Activated CD4-positive, alpha-beta T cell treated with anti-CD3 and anti-CD28 coated beads for 36 hours (primary cell): ENCODE measurements around the gene NOTCH3. TPM values are rescaled to one million over a fixed set of nuclear protein-coding genes. Genes with fewer than 3 reads are reported as not detected.

Experiments used
- ATAC-seq: fragments of 200-7000 bp; cut with Tn5 transposase; one replicate; pipeline ENCODE4 v1.10.0; 2021; ENCODE audit warnings: mild to moderate bottlenecking, moderate library complexity
- CTCF ChIA-PET: fragments of 350-600 bp; sonication (Branson Sonifier 250); formaldehyde crosslinking; loops from one replicate; lab custom pipeline; 2021; ENCODE audit warnings: antibody characterized with exemption; lab: Charles Lee
- POLR2A ChIA-PET: fragments of 350-600 bp; sonication (Branson Sonifier 250); formaldehyde crosslinking; loops from one replicate; lab custom pipeline; 2021; ENCODE audit warnings: antibody characterized with exemption, inconsistent platforms; lab: Charles Lee
- DNase-seq: peaks from one replicate; pipeline ENCODE4 v3.0.0-alpha.2; 2020
- H3K27ac Mint-ChIP-seq: one replicate; pipeline ENCODE4 v1.8.0; 2021; ENCODE audit warnings: mixed read lengths
- H3K27me3 Mint-ChIP-seq: one replicate; pipeline ENCODE4 v1.8.0; 2021; ENCODE audit warnings: mixed read lengths
- H3K36me3 Mint-ChIP-seq: one replicate; pipeline ENCODE4 v1.8.0; 2021; ENCODE audit warnings: low read depth, mixed read lengths
- H3K4me1 Mint-ChIP-seq: one replicate; pipeline ENCODE4 v1.8.0; 2021; ENCODE audit warnings: mixed read lengths
- H3K4me3 Mint-ChIP-seq: one replicate; pipeline ENCODE4 v1.8.0; 2021; ENCODE audit warnings: mild to moderate bottlenecking, moderate library complexity, mixed read lengths
- H3K9me3 Mint-ChIP-seq: one replicate; pipeline ENCODE4 v1.8.0; 2021; ENCODE audit warnings: low read depth, mixed read lengths
- intact Hi-C, 2 experiments: fragments of 100-400 bp; cut with DNase I in 1 of 2; cut with micrococcal nuclease in 1 of 2; formaldehyde crosslinking; loops; one replicate each; pipeline versions ENCODE4 v1.14.2 to v1.15.1; 2022 to 2024; cut with DNase I, micrococcal nuclease
- total RNA-seq, 2 experiments: library from RNA; stranded (reverse); gene quantifications; one replicate each; pipeline ENCODE4 v1.2.3, GENCODE V29; 2021

Gene NOTCH3
- total RNA-seq, 2 experiments from 2014 or later: 0.02 to 0.25 TPM

DNA sequence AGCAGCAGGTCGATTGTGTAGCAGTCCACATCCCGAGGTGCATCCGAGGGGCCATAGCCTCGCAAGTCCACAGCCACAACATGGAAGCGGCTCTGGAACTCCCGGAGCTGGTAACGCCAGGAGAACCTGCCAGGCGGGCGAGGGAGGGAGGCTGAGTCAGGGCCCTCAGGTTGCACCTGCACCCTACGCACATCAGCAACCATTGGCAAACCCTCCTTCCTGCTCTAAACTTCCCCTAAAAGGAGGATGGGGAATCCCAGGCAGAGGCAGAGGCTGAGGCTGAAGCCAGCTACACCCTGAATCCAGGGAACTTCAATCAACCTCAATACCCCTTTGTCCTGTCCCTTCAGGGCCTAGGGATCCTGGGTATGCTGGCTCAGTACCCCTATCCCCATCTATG is 30.5 kb upstream of the NOTCH3 start:
- CTCF ChIA-PET: interaction anchor here (0.6 to 0.7 kb wide), 2 partner anchors 70 to 92 kb away, joined by 3 read pairs; no protein-coding TSS in a partner anchor
- POLR2A ChIA-PET: no interaction called here
- Mint-ChIP-seq H3K27me3 (peaks cover 22% of the 10 kb centered on the region), H3K4me1 (peaks cover 11% of the 10 kb centered on the region), H3K27ac (no peak overlapping the region), H3K4me3 (no peak overlapping the region), H3K9me3 (no peaks in the 10 kb centered on the region), H3K36me3 (peaks cover 18% of the 10 kb centered on the region)
- DNase-seq (no peak), ATAC-seq (no peak)
- intact Hi-C loops: loop anchor here in 1 of 2 experiments (5.0 kb wide), 1 partner anchor 54 kb away; no protein-coding TSS in a partner anchor

DNA sequence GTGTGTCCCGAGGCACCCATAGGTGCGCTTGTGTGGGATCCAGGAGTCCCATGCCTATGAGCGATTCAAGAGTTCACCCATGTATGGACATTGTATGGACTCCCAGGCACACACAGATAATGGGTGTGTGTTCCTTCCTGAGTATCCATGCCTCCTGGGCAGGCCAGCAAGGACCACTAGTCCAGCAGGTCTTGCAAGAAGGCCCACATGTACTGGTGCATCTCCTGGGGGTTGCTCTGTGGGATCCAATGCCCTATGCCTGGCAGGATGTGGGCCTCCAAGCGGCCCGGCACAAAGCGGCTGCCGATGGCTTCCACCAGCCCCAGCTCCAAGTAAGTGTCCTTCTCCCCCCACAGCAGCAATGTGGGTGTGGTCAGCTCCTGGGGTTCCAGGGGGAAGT is 26.5 kb upstream of the NOTCH3 start:
- H3K4me3 Mint-ChIP-seq: no peak overlapping the region
- intact Hi-C loops: no loop called here
- CTCF ChIA-PET: no interaction called here
- peaks cover 17% of the 10 kb centered on the region for H3K4me1 Mint-ChIP-seq
- no peak for DNase-seq
- no peaks in the 10 kb centered on the region for H3K9me3 Mint-ChIP-seq
- POLR2A ChIA-PET: no interaction called here
- no peak for ATAC-seq
- peaks cover 1% of the 10 kb centered on the region for H3K36me3 Mint-ChIP-seq
- peaks cover 28% of the 10 kb centered on the region for H3K27me3 Mint-ChIP-seq
- no peak overlapping the region for H3K27ac Mint-ChIP-seq

DNA sequence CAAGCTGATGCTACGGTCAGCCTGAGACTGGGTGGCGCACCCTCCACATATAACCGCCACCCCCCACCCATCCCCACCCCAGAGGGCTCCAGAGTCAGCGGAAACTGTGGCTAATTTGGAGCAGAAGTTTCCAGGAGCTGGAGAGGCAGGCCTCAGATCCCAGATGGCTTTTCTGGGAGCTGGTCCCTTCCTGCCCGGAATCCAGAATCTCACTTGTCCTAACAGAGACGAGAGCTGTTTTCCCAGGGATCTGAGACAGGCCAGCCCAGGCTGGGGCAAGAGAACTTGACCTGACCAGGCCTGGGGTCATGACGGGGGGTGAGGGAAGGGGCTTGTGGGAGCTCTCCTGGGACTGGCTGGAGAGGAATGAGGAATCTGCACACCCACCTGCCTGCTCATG is 25.0 kb upstream of the NOTCH3 start:
- Mint-ChIP-seq H3K9me3 (no peaks in the 10 kb centered on the region), H3K4me1 (peaks cover 15% of the 10 kb centered on the region), H3K27ac (no peak overlapping the region), H3K4me3 (no peak overlapping the region), H3K27me3 (peaks cover 19% of the 10 kb centered on the region), H3K36me3 (no peaks in the 10 kb centered on the region)
- intact Hi-C loops: no loop called here
- ChIA-PET POLR2A (no interaction called here), CTCF (no interaction called here)
- ATAC-seq (no peak), DNase-seq (no peak)

DNA sequence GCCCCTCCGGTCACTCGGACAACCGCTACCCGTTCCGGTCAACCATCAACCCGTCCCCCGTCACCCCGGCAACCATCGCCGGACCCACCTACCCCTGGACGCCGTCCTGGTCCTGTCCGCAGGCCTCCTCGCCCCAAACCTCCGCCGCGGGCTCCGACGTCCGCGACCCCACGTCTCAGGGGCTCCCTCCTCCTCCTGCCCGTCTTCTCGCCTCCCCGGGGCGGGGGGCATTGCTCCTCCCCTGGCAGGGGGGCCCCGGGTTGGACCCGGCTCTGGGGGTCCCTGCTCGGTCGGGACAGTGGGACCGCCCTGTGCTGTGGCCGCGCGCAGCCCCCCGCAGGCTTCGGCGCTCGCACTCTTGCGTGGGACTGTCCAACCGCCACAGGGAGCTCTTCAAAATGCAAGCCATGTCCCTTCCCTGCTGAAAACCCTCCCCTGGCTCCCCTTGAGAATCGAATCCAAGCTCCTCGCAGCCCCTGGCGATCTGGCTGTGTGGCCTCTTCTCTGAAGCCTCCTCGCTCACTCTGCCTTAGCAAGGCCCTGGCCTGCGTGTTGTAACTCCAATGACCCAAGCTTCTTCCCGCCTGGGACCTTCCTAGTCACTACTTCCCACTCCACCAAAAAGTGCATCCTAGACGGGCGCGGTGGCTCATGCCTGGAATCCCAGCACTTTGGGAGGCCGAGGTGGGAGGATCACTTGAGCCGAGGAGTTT is 23.0 kb upstream of the NOTCH3 start:
- Mint-ChIP-seq H3K27ac (no peak overlapping the region), H3K9me3 (no peaks in the 10 kb centered on the region), H3K4me3 (peak overlapping the region; percentile 71), H3K27me3 (peaks cover 18% of the 10 kb centered on the region), H3K36me3 (no peaks in the 10 kb centered on the region), H3K4me1 (peaks cover 15% of the 10 kb centered on the region)
- DNase-seq (no peak), ATAC-seq (no peak)
- intact Hi-C loops: loop anchor here in 1 of 2 experiments (1.0 to 5.0 kb wide), 3 partner anchors 99 to 888 kb away; partner anchors contain the start of gene RAB8A
- CTCF ChIA-PET: interaction anchor here (0.7 kb wide), 1 partner anchor 110 kb away, joined by 3 read pairs; no protein-coding TSS in a partner anchor
- POLR2A ChIA-PET: no interaction called here

DNA sequence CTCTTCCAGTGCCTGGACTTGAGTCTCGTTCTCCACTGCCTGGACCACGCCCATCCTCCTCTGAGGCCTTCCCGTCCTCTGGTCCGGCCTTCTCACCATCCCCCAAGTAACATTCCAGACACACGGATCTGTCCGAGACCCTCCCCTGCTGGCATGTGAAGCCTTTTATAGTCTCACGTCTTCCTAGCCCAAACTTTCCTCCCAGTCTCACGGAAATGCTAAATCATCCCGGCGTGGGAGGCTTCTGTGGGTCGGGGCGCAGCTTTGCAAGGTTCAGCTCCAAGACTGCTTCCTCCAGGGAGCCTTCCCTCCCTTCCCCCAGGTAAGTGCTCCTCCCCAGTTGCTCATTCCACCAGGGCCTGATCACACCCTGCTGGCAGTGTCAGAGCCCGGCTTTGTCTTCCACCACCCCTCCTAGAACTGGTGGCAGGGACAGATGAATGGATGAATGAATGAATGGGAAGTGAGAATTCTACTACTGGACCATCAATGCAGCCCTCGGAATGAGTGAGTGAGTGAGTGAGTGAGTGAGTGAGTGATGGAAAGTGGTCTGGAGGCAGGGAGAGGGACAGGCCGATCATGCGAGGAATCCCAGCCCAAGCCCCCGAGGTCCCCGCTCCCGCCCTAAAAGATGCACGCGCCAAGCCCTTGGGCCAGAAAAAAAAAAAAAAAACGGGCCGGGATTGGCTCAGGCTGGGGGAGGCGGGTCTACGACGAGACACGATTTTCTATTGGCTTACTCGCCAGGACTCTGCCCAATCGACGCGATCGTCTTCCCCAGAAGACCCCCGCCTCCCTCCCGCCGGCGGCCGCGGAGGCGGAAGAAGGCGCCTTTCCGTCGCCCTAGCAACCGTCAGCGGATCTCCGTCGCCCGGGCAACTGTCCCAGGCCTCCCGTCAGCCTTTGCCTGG is 22.2 kb upstream of the NOTCH3 start:
- ATAC-seq (peak; percentile 99), DNase-seq (peak; percentile 88)
- Mint-ChIP-seq H3K27me3 (peaks cover 18% of the 10 kb centered on the region), H3K4me1 (peaks cover 15% of the 10 kb centered on the region), H3K9me3 (no peaks in the 10 kb centered on the region), H3K4me3 (peak overlapping the region; percentile 71), H3K36me3 (no peaks in the 10 kb centered on the region), H3K27ac (no peak overlapping the region)
- ChIA-PET POLR2A (no interaction called here), CTCF (no interaction called here)
- intact Hi-C loops: loop anchor here in 1 of 2 experiments (1.0 to 5.0 kb wide), 3 partner anchors 98 to 889 kb away; partner anchors contain the start of gene RAB8A

DNA sequence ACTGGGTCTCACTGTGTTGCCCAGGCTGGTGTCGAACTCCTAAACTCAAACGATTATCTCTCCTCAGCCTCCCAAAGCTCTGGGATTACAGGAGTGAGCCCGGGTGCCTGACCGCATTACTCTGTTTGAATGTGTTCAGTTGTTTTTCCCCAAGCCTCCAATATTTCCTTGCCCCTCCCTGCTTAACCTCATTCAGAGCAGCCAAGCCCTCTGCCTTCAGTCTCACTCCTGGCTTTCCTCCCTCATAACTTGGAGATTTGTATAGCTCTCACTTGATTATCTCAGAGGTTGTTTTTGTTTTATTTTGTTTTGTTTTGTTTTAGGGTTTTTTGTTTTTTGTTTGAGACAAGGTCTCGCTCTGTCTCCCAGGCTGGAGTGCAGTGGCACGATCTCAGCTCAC is 20.0 kb upstream of the NOTCH3 start:
- no peaks in the 10 kb centered on the region for H3K9me3 Mint-ChIP-seq
- ChIA-PET POLR2A (no interaction called here), CTCF (interaction anchor here (1.2 kb wide), 1 partner anchor 12 kb away, joined by 6 read pairs; no protein-coding TSS in a partner anchor)
- no peak for ATAC-seq
- H3K4me1 Mint-ChIP-seq: peaks cover 15% of the 10 kb centered on the region
- no peak overlapping the region for H3K27ac Mint-ChIP-seq
- peaks cover 18% of the 10 kb centered on the region for H3K27me3 Mint-ChIP-seq
- no peak overlapping the region for H3K4me3 Mint-ChIP-seq
- no peak for DNase-seq
- no peaks in the 10 kb centered on the region for H3K36me3 Mint-ChIP-seq
- intact Hi-C loops: loop anchor here in 1 of 2 experiments (5.0 kb wide), 1 partner anchor 891 kb away; the partner anchor contains the start of gene RAB8A

DNA sequence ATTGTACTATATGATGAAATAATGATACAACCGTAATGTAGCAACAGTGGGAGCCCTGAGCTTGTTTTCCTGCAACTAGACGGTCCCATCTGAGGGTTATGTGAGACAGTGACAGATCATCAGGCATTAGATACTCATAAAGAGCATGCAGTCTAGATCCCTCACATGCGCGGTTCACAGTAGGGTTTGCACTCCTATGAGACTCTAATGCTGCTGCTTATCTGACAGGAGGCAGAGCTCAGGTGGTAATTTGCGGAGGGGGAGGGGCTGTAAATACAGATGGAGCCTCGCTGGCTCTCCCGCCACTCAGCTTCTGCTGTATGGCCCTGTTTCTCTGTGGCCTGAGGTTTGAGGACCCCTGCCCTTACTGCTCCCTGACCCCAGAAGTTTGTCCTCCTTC is 17.7 kb upstream of the NOTCH3 start:
- intact Hi-C loops: no loop called here
- Mint-ChIP-seq H3K9me3 (no peaks in the 10 kb centered on the region), H3K36me3 (no peaks in the 10 kb centered on the region), H3K4me3 (no peak overlapping the region), H3K27me3 (peaks cover 10% of the 10 kb centered on the region), H3K27ac (no peak overlapping the region), H3K4me1 (peaks cover 10% of the 10 kb centered on the region)
- POLR2A ChIA-PET: no interaction called here
- CTCF ChIA-PET: no interaction called here
- DNase-seq (no peak), ATAC-seq (no peak)

DNA sequence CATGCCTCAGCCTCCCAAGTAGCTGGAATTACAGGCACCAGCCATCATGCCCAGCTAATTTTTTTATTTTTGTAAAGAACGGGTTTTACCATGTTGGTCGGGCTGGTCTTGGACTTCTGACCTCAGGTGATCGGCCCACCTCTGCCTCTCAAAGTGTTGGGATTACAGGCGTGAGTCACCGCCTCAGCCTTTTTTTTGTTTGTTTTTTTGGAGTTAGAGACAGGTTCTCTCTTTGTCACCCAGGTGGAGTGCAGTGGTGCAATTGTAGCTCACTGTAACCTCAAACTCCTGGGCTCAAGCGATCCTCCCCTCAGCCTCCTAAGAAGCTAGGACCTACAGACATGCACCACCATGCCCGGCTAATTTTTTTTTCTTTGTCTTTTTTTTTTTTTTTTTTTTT is 15.6 kb upstream of the NOTCH3 start:
- no peaks in the 10 kb centered on the region for H3K4me1 Mint-ChIP-seq
- H3K4me3 Mint-ChIP-seq: no peak overlapping the region
- ChIA-PET CTCF (no interaction called here), POLR2A (interaction anchor here (0.6 kb wide), 1 partner anchor 155 kb away, joined by 4 read pairs; no protein-coding TSS in a partner anchor)
- no peaks in the 10 kb centered on the region for H3K36me3 Mint-ChIP-seq
- H3K27ac Mint-ChIP-seq: no peak overlapping the region
- intact Hi-C loops: no loop called here
- no peaks in the 10 kb centered on the region for H3K9me3 Mint-ChIP-seq
- no peaks in the 10 kb centered on the region for H3K27me3 Mint-ChIP-seq
- DNase-seq (no peak), ATAC-seq (no peak)

DNA sequence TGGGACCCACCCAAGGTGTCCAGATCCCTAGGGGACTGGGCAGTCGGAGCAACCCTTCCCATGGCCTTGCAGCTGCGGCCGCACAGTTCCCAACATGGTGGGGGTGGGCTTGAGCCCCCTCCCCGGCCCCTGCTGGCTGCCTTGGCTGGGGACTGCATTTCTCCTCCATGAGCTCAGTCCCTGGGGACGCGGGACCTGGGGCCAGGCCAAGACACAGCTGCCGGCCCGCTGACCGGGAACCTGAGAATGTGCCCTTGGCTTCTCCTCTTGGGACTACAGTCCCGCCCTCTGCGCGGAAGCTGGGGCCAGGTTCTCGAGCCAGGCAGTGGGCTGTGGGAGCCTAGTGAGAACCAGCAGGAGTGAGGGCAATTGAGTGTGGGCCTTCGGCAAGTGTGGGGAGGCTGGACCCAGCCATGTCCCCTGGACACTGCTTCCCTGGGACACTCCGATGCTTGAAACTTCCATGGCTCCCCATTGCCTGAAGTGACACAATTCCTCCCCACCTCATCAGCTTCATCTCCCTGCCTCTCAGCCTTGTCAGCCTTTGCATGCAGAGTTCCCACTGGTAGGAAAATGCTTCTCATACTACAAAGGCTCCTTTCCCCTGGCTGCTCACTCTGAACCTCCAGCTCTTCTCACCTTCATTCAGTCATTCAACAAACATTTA is 13.1 kb upstream of the NOTCH3 start:
- Mint-ChIP-seq H3K4me3 (no peak overlapping the region), H3K36me3 (no peaks in the 10 kb centered on the region), H3K9me3 (no peaks in the 10 kb centered on the region), H3K27me3 (no peaks in the 10 kb centered on the region), H3K27ac (no peak overlapping the region), H3K4me1 (no peaks in the 10 kb centered on the region)
- ATAC-seq: no peak
- POLR2A ChIA-PET: no interaction called here
- CTCF ChIA-PET: no interaction called here
- intact Hi-C loops: no loop called here
- no peak for DNase-seq

DNA sequence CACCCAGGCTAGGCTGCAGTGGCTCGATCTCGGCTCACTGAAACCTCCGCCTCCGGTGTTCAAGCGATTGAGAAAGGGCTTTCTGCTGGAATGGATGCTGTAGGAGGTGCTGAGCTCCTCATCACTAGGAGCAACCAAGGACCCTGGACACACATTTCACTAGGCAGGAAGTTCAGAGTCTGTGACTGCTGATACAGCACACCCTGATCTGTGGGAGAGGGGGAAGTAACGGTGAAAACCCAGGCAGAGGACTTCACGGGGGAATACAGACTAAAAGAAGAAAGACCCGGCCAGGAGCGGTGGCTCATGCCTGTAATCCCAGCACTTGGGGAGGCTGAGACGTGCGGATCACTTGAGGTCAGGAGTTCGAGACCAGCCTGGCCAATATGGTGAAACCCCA is 11.9 kb upstream of the NOTCH3 start:
- no peaks in the 10 kb centered on the region for H3K4me1 Mint-ChIP-seq
- ChIA-PET POLR2A (no interaction called here), CTCF (no interaction called here)
- H3K27ac Mint-ChIP-seq: no peak overlapping the region
- ATAC-seq (no peak), DNase-seq (no peak)
- no peak overlapping the region for H3K4me3 Mint-ChIP-seq
- no peaks in the 10 kb centered on the region for H3K27me3 Mint-ChIP-seq
- no peaks in the 10 kb centered on the region for H3K36me3 Mint-ChIP-seq
- H3K9me3 Mint-ChIP-seq: no peaks in the 10 kb centered on the region
- intact Hi-C loops: no loop called here

DNA sequence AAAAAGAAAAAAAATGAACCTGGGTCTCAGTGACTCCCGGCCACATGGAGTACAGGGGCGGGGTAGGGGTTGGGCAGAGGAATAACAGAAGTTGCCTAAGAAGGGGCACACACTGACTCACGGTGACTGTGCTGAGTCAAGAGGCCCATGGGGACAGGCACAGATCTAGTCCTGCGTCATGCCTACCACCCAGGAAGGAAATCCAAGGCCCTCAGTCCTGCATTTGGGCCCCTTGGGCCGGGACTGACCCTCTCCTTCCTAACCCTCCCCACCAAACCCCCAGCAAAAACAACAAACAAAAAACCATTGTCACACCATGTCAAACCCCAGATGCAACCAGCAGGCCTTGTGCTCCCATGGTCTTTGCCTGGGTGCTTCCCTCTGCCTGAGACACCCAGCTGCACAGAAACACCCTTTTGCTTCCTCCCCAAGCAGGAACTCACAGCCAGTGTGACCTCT is 9.6 kb upstream of the NOTCH3 start:
- Mint-ChIP-seq H3K4me3 (no peak overlapping the region), H3K27ac (no peak overlapping the region), H3K9me3 (no peaks in the 10 kb centered on the region), H3K27me3 (no peaks in the 10 kb centered on the region), H3K36me3 (no peaks in the 10 kb centered on the region), H3K4me1 (no peaks in the 10 kb centered on the region)
- intact Hi-C loops: no loop called here
- CTCF ChIA-PET: interaction anchor here (1.2 kb wide), 1 partner anchor 24 kb away, joined by 3 read pairs; no protein-coding TSS in a partner anchor
- DNase-seq (no peak), ATAC-seq (peak; percentile 42)
- POLR2A ChIA-PET: no interaction called here
